Ovary (tissue), 9 donors: Measurements from ENCODE around the gene CEP72. TPM values are rescaled to one million over a fixed set of nuclear protein-coding genes. Genes with fewer than 3 reads are reported as not detected.

Experiments
- DNase-seq, 5 donors: peaks; one replicate each; pipeline ENCODE4 v3.0.0-alpha.2; 2019 to 2020
- H3K27ac ChIP-seq, 2 donors: fragments of 200-600 bp; one replicate each; pipeline versions ENCODE4 v1.5.1 to v1.8.0; 2019 to 2022
- H3K27me3 ChIP-seq: fragments of 200-600 bp; one replicate; pipeline ENCODE4 v1.8.0; 2022
- H3K36me3 ChIP-seq: fragments of 200-600 bp; sonication (generic); one replicate; pipeline ENCODE4 v1.5.1; 2019
- H3K4me1 ChIP-seq: one replicate; pipeline ENCODE4 v1.8.1; 2013; ENCODE audit warnings: mild to moderate bottlenecking, moderate library complexity; ENCODE audit not compliant: insufficient read depth
- H3K4me3 ChIP-seq: fragments of 200-600 bp; sonication (generic); one replicate; pipeline ENCODE4 v1.5.1; 2017
- H3K9me3 ChIP-seq, 2 donors: fragments of 200-600 bp in 1 of 2; sonication (generic) in 1 of 2; one replicate each; pipeline versions ENCODE4 v1.5.1 to v1.8.1; 2013 to 2019; ENCODE audit warnings: mild to moderate bottlenecking in 1 of 2, moderate library complexity in 1 of 2
- EP300 ChIP-seq: sonication (generic); formaldehyde crosslinking; IDR thresholded peaks from one replicate; pipeline ENCODE4 v1.6.1; 2017; ENCODE audit warnings: antibody characterized with exemption
- POLR2A ChIP-seq: fragments of 450-650 bp; IDR thresholded peaks from one replicate; pipeline ENCODE4 v1.6.1; 2017; ENCODE audit warnings: antibody characterized with exemption, mild to moderate bottlenecking, moderate library complexity
- WGBS, 3 donors: extraction: QIAGEN DNeasy Blood & Tissue Kit in 1 of 3; methylation state at CpG; one replicate each; pipeline versions ENCODE4 v1.1.5 to v1.1.7; 2013 to 2017; 5-methylcytosine and 5-hydroxymethylcytosine counted together
- intact Hi-C, 4 donors: fragments of 100-400 bp; cut with DNase I; formaldehyde crosslinking; loops; one replicate each; pipeline versions ENCODE4 v1.11.0 to v1.15.1; 2022 to 2023
- polyA plus RNA-seq, 2 donors: library from polyadenylated mRNA; stranded (reverse); fragments of 200-250 nt in 1 of 2; fragments of 350-450 nt in 1 of 2; fragmentation: Illumina TruSeq in 1 of 2; extraction: RNeasy Lipid Tissue Mini Kit (QIAGEN cat#74804) in 1 of 2; gene quantifications; one replicate each; pipeline ENCODE4 v1.2.3, GENCODE V29; 2013 to 2014
- total RNA-seq, 7 donors: library from RNA; depleted of rRNA in 2 of 7; stranded (reverse); fragments of >200 nt in 2 of 7; fragmentation: NEBNext Ultra II Directional in 3 of 7; extraction: Animal tissue kit (Norgen Biotek cat#: 25700) in 3 of 7; gene quantifications; one replicate each; pipeline versions ENCODE4 v1.1.0 to v1.2.4, GENCODE V29; 2016 to 2023
- TF ChIP-seq, protein P1 (sequence below), 3 donors: fragments of 450-650 bp in 2 of 3; fragments of 200-600 bp in 1 of 3; IDR thresholded peaks; one replicate each; pipeline versions ENCODE4 v1.5.1 to v1.8.0; 2016 to 2022; ENCODE audit warnings: antibody characterized with exemption in 3 of 3, mild to moderate bottlenecking in 1 of 3
- donor health status: DM: no; HTN: no; CAD: no; lungs with moderate emphysema.
- donor health status: DM: no; HTN: no; CAD: no.
- donor health status: Bipolar disorder and iron deficiency.
- donor health status: DM: yes; HTN: yes; CAD: no.
- donor health status: DM: no; HTN: no; CAD: no.
- donor health status: DM: yes; HTN: yes; CAD: no.

The CEP72 gene
- total and polyA plus RNA-seq, 9 donors = 1.6 to 11.2 (median 7.7) TPM

- no peak overlapping the region for H3K27ac ChIP-seq
- no peaks in the 10 kb centered on the region for H3K4me1 ChIP-seq
- TF ChIP-seq POLR2A (no peak), EP300 (no peak)
- TF ChIP-seq, protein P1, sequence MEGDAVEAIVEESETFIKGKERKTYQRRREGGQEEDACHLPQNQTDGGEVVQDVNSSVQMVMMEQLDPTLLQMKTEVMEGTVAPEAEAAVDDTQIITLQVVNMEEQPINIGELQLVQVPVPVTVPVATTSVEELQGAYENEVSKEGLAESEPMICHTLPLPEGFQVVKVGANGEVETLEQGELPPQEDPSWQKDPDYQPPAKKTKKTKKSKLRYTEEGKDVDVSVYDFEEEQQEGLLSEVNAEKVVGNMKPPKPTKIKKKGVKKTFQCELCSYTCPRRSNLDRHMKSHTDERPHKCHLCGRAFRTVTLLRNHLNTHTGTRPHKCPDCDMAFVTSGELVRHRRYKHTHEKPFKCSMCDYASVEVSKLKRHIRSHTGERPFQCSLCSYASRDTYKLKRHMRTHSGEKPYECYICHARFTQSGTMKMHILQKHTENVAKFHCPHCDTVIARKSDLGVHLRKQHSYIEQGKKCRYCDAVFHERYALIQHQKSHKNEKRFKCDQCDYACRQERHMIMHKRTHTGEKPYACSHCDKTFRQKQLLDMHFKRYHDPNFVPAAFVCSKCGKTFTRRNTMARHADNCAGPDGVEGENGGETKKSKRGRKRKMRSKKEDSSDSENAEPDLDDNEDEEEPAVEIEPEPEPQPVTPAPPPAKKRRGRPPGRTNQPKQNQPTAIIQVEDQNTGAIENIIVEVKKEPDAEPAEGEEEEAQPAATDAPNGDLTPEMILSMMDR (IDR thresholded peaks at IDR 0.05) = no peak
- intact Hi-C loops = no loop called here
- H3K4me3 ChIP-seq = no peak overlapping the region
- H3K36me3 ChIP-seq = no peaks in the 10 kb centered on the region
- no peak for DNase-seq
- H3K9me3 ChIP-seq = no peaks in the 10 kb centered on the region
- no peaks in the 10 kb centered on the region for H3K27me3 ChIP-seq
These were observed 21.8 kb upstream of the CEP72 start for GRCh38 chr5:590346-590745.

DNA sequence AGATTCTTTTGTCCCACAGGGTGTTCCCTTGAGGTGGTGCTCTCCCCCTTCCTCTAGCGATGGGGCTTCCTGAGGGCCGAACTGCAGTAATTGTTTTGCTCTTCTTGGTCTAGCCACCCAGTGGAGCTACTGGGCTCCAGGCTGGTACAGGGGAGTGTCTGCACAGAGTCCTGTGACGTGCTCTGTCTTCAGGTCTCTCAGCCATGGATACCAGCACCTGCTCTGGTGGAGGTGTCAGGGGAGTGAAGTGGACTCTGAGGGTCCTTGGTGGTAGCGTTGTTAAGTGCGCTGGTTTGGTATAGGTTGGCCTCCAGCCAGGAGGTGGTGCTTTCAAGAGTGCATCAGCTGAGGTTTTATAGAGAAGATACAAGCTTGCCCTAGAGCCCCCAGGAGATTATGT lies 20.4 kb upstream of the CEP72 start:
- no peaks in the 10 kb centered on the region for H3K27me3 ChIP-seq
- WGBS, 3 donors = 67 to 84% (median 82%) methylated on average over 5 of the region's 5 CpGs
- no peaks in the 10 kb centered on the region for H3K4me1 ChIP-seq
- TF ChIP-seq POLR2A (no peak), EP300 (no peak)
- TF ChIP-seq, protein P1 (IDR thresholded peaks at IDR 0.05) = no peak
- no peaks in the 10 kb centered on the region for H3K9me3 ChIP-seq
- H3K4me3 ChIP-seq = no peak overlapping the region
- intact Hi-C loops = no loop called here
- no peak overlapping the region for H3K27ac ChIP-seq
- no peak for DNase-seq
- no peaks in the 10 kb centered on the region for H3K36me3 ChIP-seq

DNA sequence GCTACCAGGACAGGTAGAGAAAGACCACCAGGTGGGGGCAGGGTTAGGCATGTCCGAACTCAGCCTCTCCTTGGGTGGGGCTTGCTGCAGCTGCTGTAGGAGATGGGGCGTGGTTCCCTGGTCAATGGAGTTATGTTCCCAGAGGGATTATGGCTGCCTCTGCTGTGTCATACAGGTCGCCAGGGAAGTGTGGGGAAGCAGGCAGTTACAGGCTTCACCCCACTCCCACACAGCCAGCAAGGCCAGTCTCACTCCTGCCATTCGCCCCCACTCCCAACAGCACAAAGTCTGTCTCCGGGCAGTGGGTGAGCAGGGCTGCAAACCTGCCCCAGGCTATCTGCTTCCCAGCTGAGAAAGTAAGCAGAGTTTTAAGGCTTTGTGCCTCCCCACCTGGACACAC lies 20.0 kb upstream of the CEP72 start:
- intact Hi-C loops = no loop called here
- peak in 1 of 5 donors; percentile 3 for DNase-seq
- Histone ChIP-seq H3K27me3 (no peaks in the 10 kb centered on the region), H3K27ac (no peak overlapping the region), H3K4me1 (no peaks in the 10 kb centered on the region), H3K4me3 (no peak overlapping the region), H3K36me3 (no peaks in the 10 kb centered on the region), H3K9me3 (no peaks in the 10 kb centered on the region)
- WGBS, 3 donors = 56 to 66% (median 65%) methylated on average over 5 of the region's 5 CpGs
- TF ChIP-seq, protein P1 (IDR thresholded peaks at IDR 0.05) = no peak
- no peak for TF ChIP-seq EP300
- TF ChIP-seq POLR2A = no peak

GRCh38 chr5:593511-593910 lies 18.6 kb upstream of the CEP72 start:
- no peaks in the 10 kb centered on the region for H3K4me1 ChIP-seq
- peak in 1 of 5 donors; percentile 2 for DNase-seq
- H3K27ac ChIP-seq = no peak overlapping the region
- TF ChIP-seq EP300 = no peak
- TF ChIP-seq, protein P1 (IDR thresholded peaks at IDR 0.05) = no peak
- no peak for TF ChIP-seq POLR2A
- no peaks in the 10 kb centered on the region for H3K36me3 ChIP-seq
- H3K27me3 ChIP-seq = no peaks in the 10 kb centered on the region
- intact Hi-C loops = no loop called here
- WGBS, 3 donors = 80 to 83% (median 80%) methylated on average over 8 of the region's 8 CpGs
- H3K4me3 ChIP-seq = no peak overlapping the region
- no peaks in the 10 kb centered on the region for H3K9me3 ChIP-seq
